GM23248 (cell line): ENCODE data around the gene XPO6.

Experiments
- EZH2 ChIP-seq: fragments of 200-600 bp; sonication (generic); IDR thresholded peaks from 2 replicates; pipeline ENCODE4 v1.6.1; 2018; ENCODE audit warnings: antibody characterized with exemption, mild to moderate bottlenecking; ENCODE audit not compliant: insufficient read depth, poor library complexity, severe bottlenecking
- EZH2phosphoT487 ChIP-seq: fragments of 200-600 bp; sonication (generic); IDR thresholded peaks from 2 replicates; pipeline ENCODE4 v1.6.1; 2018; ENCODE audit warnings: antibody characterized with exemption, moderate library complexity, mild to moderate bottlenecking, low read depth; ENCODE audit not compliant: insufficient read depth

- no peak for TF ChIP-seq EZH2
- no peak for TF ChIP-seq EZH2phosphoT487
These were observed 26.1 kb upstream of the XPO6 start for GRCh38 chr16:28237754-28238357.
